NCI-H1436 treated with DMSO at 0.1 percent for 48 hours (cell line): ENCODE data around the gene ROPN1.

Source experiments
- DNase-seq: peaks from one replicate; lab custom pipeline; 2025; lab: John Stamatoyannopoulos, UW

The ROPN1 gene

GRCh38 chr3:123947482-123947881 lies 44.4 kb downstream of the ROPN1 start:
- DNase-seq: no peak

GRCh38 chr3:123941542-123941941 lies 50.4 kb downstream of the ROPN1 start:
- no peak for DNase-seq

GRCh38 chr3:123941121-123941520 lies 50.8 kb downstream of the ROPN1 start:
- DNase-seq: no peak

- DNase-seq: no peak
Observed at GRCh38 chr3:123939706-123940105, 52.2 kb downstream of the ROPN1 start.

- no peak for DNase-seq
Observed at GRCh38 chr3:123936400-123936799, 55.5 kb downstream of the ROPN1 start.

- DNase-seq: no peak
Observed at GRCh38 chr3:123935830-123936229, 56.1 kb downstream of the ROPN1 start.

GRCh38 chr3:123934250-123934649 lies 57.7 kb downstream of the ROPN1 start:
- no peak for DNase-seq

- DNase-seq: no peak
Observed at GRCh38 chr3:123930445-123930844, 61.5 kb downstream of the ROPN1 start.

- DNase-seq: no peak
Observed at GRCh38 chr3:123929325-123929724, 62.6 kb downstream of the ROPN1 start.

GRCh38 chr3:123926396-123926795 lies 65.5 kb downstream of the ROPN1 start:
- no peak for DNase-seq

- no peak for DNase-seq
Observed at GRCh38 chr3:123920868-123921267, 71.1 kb downstream of the ROPN1 start.

GRCh38 chr3:123920383-123920782 lies 71.5 kb downstream of the ROPN1 start:
- DNase-seq: no peak

GRCh38 chr3:123919353-123919752 lies 72.6 kb downstream of the ROPN1 start:
- DNase-seq: no peak
